HG02571 (cell line): ENCODE data around the gene ABCB7.
"Not testable (repeated sequence)": the region's sequence is repeated elsewhere in the genome, so short reads cannot be mapped to it uniquely, and the experiment has no call there.

ENCODE experiments used
- ATAC-seq: cut with Tn5 transposase; IDR thresholded peaks from one replicate; pipeline ENCODE4 v1.9.1; 2021; ENCODE audit warnings: mild to moderate bottlenecking, moderate library complexity; ENCODE audit not compliant: unreplicated experiment

ABCB7 gene

DNA sequence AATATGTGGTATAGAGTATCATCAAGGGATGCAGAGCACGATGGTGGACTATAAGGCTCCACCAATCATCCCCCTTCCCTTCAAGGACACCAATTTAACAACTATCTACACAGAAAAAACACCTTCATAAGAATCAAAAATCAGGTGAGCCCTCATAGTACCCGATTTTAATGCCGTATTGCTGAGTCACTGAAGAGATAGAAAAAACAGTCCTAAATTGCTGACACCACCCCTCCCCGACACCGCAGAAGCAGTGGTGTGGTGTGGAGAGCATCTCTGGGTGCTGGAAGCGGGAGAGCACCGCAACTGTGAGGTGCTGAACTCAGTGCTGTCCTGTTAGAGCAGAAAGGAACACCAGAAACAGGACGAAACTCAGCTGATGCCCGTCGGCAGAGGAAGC lies 49.3 kb downstream of the ABCB7 start:
- ATAC-seq, result no peak

DNA sequence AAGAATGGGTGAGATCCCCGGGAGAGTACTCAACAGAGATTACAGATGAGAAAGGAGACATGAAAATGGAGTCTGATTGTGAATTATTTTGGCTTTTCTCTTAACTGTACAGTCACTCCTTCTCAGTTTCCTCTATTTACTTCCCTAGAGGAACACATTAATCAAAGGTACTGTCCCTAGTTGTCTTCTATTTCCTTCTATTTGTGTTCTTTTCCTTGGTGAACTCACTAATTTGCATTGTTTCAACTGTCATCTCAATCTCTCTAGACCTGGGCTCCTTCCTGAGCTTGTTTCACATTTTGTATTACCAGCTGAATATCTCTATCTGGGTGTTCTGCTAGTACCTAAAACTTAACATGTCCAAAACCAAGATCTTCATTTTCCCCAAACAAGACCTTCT lies 59.8 kb downstream of the ABCB7 start:
- no peak for ATAC-seq

- no peak for ATAC-seq
Observed at GRCh38 chrX:75086731-75087195, 69.3 kb downstream of the ABCB7 start.

- no peak for ATAC-seq
Observed at GRCh38 chrX:75084757-75085156, 71.3 kb downstream of the ABCB7 start.

- ATAC-seq, result no peak
Observed at GRCh38 chrX:75076429-75076828, 79.7 kb downstream of the ABCB7 start.

GRCh38 chrX:75074475-75074874 lies 81.6 kb downstream of the ABCB7 start:
- ATAC-seq, result no peak

GRCh38 chrX:75071334-75071733 lies 84.7 kb downstream of the ABCB7 start:
- no peak for ATAC-seq

DNA sequence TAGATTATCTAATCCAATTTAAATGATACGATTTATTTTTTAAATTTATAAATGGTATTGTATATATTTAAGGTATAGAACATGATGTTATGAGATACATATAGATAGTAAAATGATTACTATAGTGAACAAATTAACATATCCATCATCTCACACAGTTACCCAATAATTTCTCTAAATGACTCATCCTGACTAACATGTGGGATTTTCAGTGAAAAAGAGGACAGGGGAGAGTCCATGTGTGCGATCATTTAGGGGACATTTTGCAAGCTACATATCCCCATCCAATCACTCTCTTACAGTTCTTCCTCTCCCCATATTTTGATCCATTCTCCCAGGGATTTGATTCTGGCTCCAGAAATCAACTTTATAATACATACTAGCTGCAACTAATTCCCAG lies 88.2 kb downstream of the ABCB7 start:
- no peak for ATAC-seq

DNA sequence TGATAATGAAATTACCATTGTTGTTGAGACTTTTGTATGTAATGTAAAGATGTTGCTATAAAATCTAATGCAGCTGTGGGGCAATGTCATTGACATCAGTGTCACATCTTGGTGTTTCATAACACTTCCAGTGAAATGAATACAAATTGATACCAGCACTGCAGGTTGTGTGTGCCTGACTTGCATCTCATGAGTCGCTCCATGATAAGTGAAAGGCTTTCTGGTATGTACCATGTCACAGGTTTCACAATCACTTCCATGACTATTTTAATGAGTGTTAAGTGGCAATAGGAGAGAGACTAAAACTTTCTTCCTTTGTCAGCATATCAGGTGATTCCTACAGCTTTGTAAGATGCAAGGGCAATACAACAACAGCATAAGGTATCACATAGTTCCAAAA lies 94.4 kb downstream of the ABCB7 start:
- no peak for ATAC-seq

DNA sequence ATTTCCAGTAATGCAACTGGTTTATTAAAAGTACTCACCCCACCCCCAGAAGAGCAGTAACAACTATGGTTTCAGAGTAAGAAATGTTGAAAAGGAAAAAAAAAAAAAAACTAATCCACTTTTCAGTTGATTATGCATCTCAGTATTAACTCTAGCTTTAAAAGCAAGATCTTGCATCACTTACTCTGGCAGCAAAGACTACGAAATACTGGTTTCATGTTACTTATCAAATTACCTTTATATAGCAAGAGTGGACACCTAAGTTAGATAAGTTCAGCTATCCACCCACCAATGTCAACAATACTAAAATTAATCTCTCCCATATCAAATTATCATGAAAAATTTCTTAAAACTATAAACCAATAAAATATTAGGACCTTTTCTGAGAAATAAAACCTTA lies 105.0 kb downstream of the ABCB7 start:
- no peak for ATAC-seq

DNA sequence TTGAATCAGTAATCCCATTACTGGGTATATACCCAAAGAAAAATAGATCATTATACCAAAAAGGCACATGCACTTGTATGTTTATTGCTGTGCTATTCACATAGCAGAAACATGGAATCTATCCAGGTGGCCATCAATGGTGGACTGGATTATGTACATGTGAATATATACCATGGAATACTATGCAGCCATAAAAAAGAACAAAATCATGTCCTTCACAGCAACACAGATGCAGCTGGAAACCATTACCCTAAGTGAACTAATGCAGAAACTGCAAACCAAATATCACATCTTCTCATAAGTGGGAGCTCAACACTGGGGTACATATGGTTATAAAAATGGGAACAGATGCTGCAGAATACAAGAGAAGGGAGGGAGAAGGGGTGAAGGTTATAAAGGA lies 110.7 kb downstream of the ABCB7 start:
- no peak for ATAC-seq

- not testable (repeated sequence) for ATAC-seq
Observed at GRCh38 chrX:75044142-75044541, 111.9 kb downstream of the ABCB7 start.

- no peak for ATAC-seq
Observed at GRCh38 chrX:75038925-75039324, 117.2 kb downstream of the ABCB7 start.
